MG63 (cell line): Measurements from ENCODE around the gene NAALADL2. TPM values are rescaled to one million over a fixed set of nuclear protein-coding genes. Genes with fewer than 3 reads are reported as not detected.
"Not testable (repeated sequence)": the region's sequence is repeated elsewhere in the genome, so short reads cannot be mapped to it uniquely, and the experiment has no call there.

ENCODE experiments used
- DNase-seq: peaks from one replicate; pipeline ENCODE4 v3.0.0-alpha.2; 2020
- H3K27me3 ChIP-seq: fragments of 250-450 bp; sonication (Bioruptor Pico); 2 replicates; pipeline ENCODE4 v1.5.1; 2020; ENCODE audit warnings: mild to moderate bottlenecking, moderate library complexity
- H3K36me3 ChIP-seq: fragments of 250-450 bp; sonication (Bioruptor Pico); 2 replicates; pipeline ENCODE4 v1.5.1; 2020; ENCODE audit warnings: mild to moderate bottlenecking, moderate library complexity
- H3K4me3 ChIP-seq: fragments of 250-450 bp; sonication (Bioruptor Pico); 2 replicates; pipeline ENCODE4 v1.5.1; 2020; ENCODE audit warnings: mild to moderate bottlenecking, moderate library complexity
- H3K9me3 ChIP-seq: fragments of 250-450 bp; sonication (Bioruptor Pico); 2 replicates; pipeline ENCODE4 v1.5.1; 2020; ENCODE audit warnings: mild to moderate bottlenecking, moderate library complexity
- total RNA-seq: library from RNA; depleted of rRNA; stranded (reverse); fragments of >200 nt; shearing (Covaris generic); gene quantifications from 2 replicates; pipeline ENCODE4 v1.2.3, GENCODE V29; 2014; ENCODE audit warnings: low replicate concordance

NAALADL2 gene
- total RNA-seq, 1 experiment from 2014 or later, result 1.6 TPM

- Histone ChIP-seq H3K4me3 (no peak overlapping the region), H3K9me3 (no peaks in the 10 kb centered on the region), H3K27me3 (no peaks in the 10 kb centered on the region), H3K36me3 (no peaks in the 10 kb centered on the region)
- DNase-seq, result no peak
Observed at GRCh38 chr3:175077216-175077615, 218.1 kb downstream of the NAALADL2 start.

- no peaks in the 10 kb centered on the region for H3K36me3 ChIP-seq
- H3K9me3 ChIP-seq, result no peaks in the 10 kb centered on the region
- no peak for DNase-seq
- H3K4me3 ChIP-seq, result no peak overlapping the region
- H3K27me3 ChIP-seq, result no peaks in the 10 kb centered on the region
Observed at GRCh38 chr3:175082631-175083030, 223.5 kb downstream of the NAALADL2 start.

- H3K4me3 ChIP-seq, DNase-seq: not testable (repeated sequence)
Observed at GRCh38 chr3:175087128-175087527, 228.0 kb downstream of the NAALADL2 start.

GRCh38 chr3:175088766-175089380, 229.7 kb downstream of the NAALADL2 start:
- Histone ChIP-seq H3K4me3 (no peak overlapping the region), H3K27me3 (no peaks in the 10 kb centered on the region), H3K36me3 (no peaks in the 10 kb centered on the region), H3K9me3 (no peaks in the 10 kb centered on the region)
- no peak for DNase-seq

More at GRCh38 chr3:175087128-175087527, 228.0 kb downstream of the NAALADL2 start:
- H3K9me3 ChIP-seq, H3K27me3 ChIP-seq, H3K36me3 ChIP-seq: not testable (repeated sequence)

- Histone ChIP-seq H3K4me3 (no peak overlapping the region), H3K9me3 (no peaks in the 10 kb centered on the region), H3K27me3 (no peaks in the 10 kb centered on the region), H3K36me3 (no peaks in the 10 kb centered on the region)
- DNase-seq, result no peak
Observed at GRCh38 chr3:175091426-175092114, 232.4 kb downstream of the NAALADL2 start.

GRCh38 chr3:175093748-175094147, 234.6 kb downstream of the NAALADL2 start:
- no peaks in the 10 kb centered on the region for H3K27me3 ChIP-seq
- DNase-seq, result no peak
- H3K9me3 ChIP-seq, result no peaks in the 10 kb centered on the region
- no peaks in the 10 kb centered on the region for H3K36me3 ChIP-seq
- no peak overlapping the region for H3K4me3 ChIP-seq

- Histone ChIP-seq H3K4me3 (no peak overlapping the region), H3K36me3 (no peaks in the 10 kb centered on the region), H3K27me3 (no peaks in the 10 kb centered on the region), H3K9me3 (no peaks in the 10 kb centered on the region)
- DNase-seq, result no peak
Observed at GRCh38 chr3:175094344-175094743, 235.2 kb downstream of the NAALADL2 start.

- no peaks in the 10 kb centered on the region for H3K27me3 ChIP-seq
- no peak for DNase-seq
- no peaks in the 10 kb centered on the region for H3K36me3 ChIP-seq
- H3K9me3 ChIP-seq, result no peaks in the 10 kb centered on the region
- no peak overlapping the region for H3K4me3 ChIP-seq
Observed at GRCh38 chr3:175098644-175099043, 239.5 kb downstream of the NAALADL2 start.

- DNase-seq, result no peak
- Histone ChIP-seq H3K27me3 (no peaks in the 10 kb centered on the region), H3K4me3 (no peak overlapping the region), H3K36me3 (no peaks in the 10 kb centered on the region), H3K9me3 (no peaks in the 10 kb centered on the region)
Observed at GRCh38 chr3:175102161-175102560, 243.0 kb downstream of the NAALADL2 start.

- DNase-seq, result no peak
- Histone ChIP-seq H3K36me3 (no peaks in the 10 kb centered on the region), H3K9me3 (no peaks in the 10 kb centered on the region), H3K27me3 (no peaks in the 10 kb centered on the region), H3K4me3 (no peak overlapping the region)
Observed at GRCh38 chr3:175103298-175103697, 244.2 kb downstream of the NAALADL2 start.

- Histone ChIP-seq H3K4me3 (no peak overlapping the region), H3K9me3 (no peaks in the 10 kb centered on the region), H3K36me3 (no peaks in the 10 kb centered on the region), H3K27me3 (no peaks in the 10 kb centered on the region)
- DNase-seq, result no peak
Observed at GRCh38 chr3:175105066-175105465, 245.9 kb downstream of the NAALADL2 start.

- no peak overlapping the region for H3K4me3 ChIP-seq
- no peaks in the 10 kb centered on the region for H3K27me3 ChIP-seq
- H3K9me3 ChIP-seq, result no peaks in the 10 kb centered on the region
- no peaks in the 10 kb centered on the region for H3K36me3 ChIP-seq
- DNase-seq, result peak; percentile 7
Observed at GRCh38 chr3:175107231-175107630, 248.1 kb downstream of the NAALADL2 start.

GRCh38 chr3:175107995-175108394, 248.9 kb downstream of the NAALADL2 start:
- H3K36me3 ChIP-seq, result no peaks in the 10 kb centered on the region
- no peaks in the 10 kb centered on the region for H3K27me3 ChIP-seq
- H3K9me3 ChIP-seq, result no peaks in the 10 kb centered on the region
- no peak overlapping the region for H3K4me3 ChIP-seq
- no peak for DNase-seq

- no peak for DNase-seq
Observed at GRCh38 chr3:175108613-175109151, 249.5 kb downstream of the NAALADL2 start.

GRCh38 chr3:175111036-175111435, 251.9 kb downstream of the NAALADL2 start:
- H3K36me3 ChIP-seq, result no peaks in the 10 kb centered on the region
- no peaks in the 10 kb centered on the region for H3K27me3 ChIP-seq
- no peaks in the 10 kb centered on the region for H3K9me3 ChIP-seq
- no peak overlapping the region for H3K4me3 ChIP-seq
- no peak for DNase-seq

More at GRCh38 chr3:175108613-175109151, 249.5 kb downstream of the NAALADL2 start:
- H3K9me3 ChIP-seq, result no peaks in the 10 kb centered on the region
- no peaks in the 10 kb centered on the region for H3K36me3 ChIP-seq
- H3K27me3 ChIP-seq, result no peaks in the 10 kb centered on the region
- H3K4me3 ChIP-seq, result no peak overlapping the region

- Histone ChIP-seq H3K4me3 (no peak overlapping the region), H3K36me3 (no peaks in the 10 kb centered on the region), H3K9me3 (no peaks in the 10 kb centered on the region; the same call in none of the 2 replicates), H3K27me3 (no peaks in the 10 kb centered on the region)
- no peak for DNase-seq
Observed at GRCh38 chr3:175118382-175118941, 259.3 kb downstream of the NAALADL2 start.

- no peaks in the 10 kb centered on the region for H3K36me3 ChIP-seq
- no peaks in the 10 kb centered on the region for H3K27me3 ChIP-seq
- no peak overlapping the region for H3K4me3 ChIP-seq
- DNase-seq, result no peak
- H3K9me3 ChIP-seq, result peaks cover 2% of the 10 kb centered on the region
Observed at GRCh38 chr3:175121225-175121624, 262.1 kb downstream of the NAALADL2 start.
